HG02610 (cell line): Measurements from ENCODE around the gene CDV3.

ENCODE experiments used
- ATAC-seq: cut with Tn5 transposase; IDR thresholded peaks from one replicate; pipeline ENCODE4 v1.9.1; 2021; ENCODE audit warnings: mild to moderate bottlenecking, moderate library complexity; ENCODE audit not compliant: unreplicated experiment

Gene CDV3

DNA sequence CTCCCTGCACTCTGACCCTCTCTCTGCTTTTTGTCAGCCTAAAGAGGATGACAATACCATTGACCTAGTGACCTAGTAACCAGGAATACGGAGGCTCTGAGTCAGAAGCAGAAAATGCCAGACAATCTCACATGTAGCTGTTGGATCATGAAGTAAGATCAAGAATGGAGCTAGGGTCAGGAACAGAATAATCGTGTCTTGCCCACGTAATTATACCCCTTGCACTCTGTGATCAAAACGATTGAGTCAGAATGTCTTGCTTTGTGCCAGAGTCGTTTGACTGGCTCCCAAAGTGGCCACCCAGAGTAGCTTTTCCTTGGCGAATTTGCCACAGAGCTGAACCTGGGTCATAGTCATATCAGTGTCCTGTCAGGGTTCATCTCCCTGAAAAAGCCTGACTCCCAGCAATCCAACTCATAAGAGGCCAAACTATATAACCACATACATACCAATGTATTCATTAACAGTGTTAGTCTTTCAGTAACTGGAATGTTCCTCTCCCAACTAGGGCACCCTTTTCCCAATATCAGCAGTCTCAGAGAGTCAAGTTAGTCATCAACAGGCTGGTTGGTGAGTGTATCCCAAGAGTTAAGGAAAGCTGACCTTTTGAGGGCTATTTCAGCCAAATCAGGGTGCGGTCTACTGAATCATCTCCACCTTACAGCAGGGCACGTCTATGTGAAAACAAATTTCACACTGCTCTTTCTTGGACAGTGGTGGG, 5.0 kb upstream of the CDV3 start:
- ATAC-seq, result no peak

DNA sequence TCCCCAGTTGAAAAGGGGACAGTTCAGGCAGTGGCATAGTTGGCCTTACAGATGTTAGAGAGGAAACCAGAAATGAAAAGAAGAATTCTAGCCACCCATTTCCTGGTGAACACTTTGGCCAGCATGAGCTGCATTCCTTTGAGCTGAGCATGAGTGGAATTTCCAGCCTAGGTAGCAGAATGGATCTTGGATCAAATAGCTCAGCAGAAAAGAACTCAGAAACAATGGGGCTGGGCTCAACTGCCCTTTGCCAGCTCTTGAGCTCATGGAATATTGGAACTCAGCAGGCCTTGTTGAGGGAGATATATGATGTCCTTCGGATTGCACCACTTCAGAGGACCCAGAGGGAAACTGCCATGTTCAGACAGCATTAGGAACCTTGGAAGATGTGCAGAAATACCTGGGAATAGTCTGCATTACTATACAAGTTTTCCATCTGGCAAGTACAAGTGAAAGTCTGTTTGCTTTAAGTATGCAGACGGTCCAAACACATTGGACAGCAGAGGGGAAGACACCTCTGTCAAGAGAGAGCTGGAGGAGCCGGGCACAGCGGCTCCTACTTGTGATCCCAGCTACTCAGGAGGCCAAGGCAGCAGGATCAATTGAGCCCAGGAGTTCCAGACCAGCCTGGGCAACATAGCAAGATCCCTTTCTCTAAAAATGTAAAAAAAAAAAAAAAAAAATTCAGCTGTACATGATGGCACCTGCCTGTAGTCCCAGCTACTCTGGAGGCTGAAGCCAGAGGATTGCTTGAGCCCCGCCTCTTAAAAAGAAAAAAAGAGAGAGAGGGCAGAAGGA, 3.1 kb upstream of the CDV3 start:
- no peak for ATAC-seq

GRCh38 chr3:133570937-133571320, 2.6 kb upstream of the CDV3 start:
- ATAC-seq, result no peak

- ATAC-seq, result no peak
These were observed 1.1 kb upstream of the CDV3 start for GRCh38 chr3:133572158-133573053.

DNA sequence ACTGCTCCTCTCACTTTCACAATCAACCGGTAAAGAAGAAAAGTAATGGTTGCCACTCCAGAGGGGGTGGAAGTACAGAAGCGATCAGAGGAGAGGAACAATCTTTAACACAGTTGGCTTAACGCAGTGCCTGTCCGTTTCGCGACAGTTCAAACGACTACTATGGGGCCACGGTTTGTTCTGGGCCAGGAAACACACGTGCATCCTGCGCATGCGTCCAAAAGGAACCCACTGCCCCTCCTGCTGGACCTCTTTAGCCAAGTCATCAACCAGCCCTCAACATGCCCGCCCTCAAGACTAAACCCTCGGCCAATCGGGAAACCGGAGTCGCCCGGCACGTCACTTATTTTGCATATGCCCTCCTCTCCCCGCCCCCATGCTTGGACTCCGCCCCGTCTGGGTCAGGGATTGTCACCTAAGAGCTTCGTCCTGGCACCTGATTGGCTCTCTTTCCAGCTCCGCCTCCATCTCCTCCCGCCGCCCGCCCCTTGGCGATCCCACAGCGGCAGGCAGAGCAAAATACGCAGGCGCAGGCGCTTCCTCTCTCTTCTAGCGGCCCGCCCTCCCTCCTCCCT, 345 bp upstream of the CDV3 start:
- peak; percentile 72 for ATAC-seq

- ATAC-seq, result peak; percentile 37
These were observed 885 bp downstream of the CDV3 start for GRCh38 chr3:133574260-133574881.

GRCh38 chr3:133575086-133575485, 1.6 kb downstream of the CDV3 start:
- ATAC-seq, result no peak

DNA sequence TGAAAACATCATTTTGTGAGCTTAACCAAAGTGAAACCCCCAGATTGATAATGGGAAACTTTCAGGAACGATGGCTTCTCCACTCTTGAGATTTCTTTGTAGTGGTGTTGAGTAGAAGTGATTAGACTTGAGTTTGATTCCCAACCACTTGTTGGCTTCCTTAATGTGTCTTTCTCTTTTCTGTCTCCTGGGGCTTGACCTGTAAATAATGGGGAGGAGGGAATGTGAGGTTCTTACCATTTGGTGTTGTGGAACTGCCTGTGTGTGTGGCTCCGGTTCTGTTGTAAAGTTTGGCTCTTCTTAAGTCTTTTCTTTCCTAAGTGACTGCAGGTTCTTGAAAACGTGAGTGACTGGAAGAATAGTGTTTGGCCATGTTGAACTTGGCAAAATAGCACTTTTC, 2.7 kb downstream of the CDV3 start:
- no peak for ATAC-seq

GRCh38 chr3:133578548-133579191, 5.2 kb downstream of the CDV3 start:
- no peak for ATAC-seq

DNA sequence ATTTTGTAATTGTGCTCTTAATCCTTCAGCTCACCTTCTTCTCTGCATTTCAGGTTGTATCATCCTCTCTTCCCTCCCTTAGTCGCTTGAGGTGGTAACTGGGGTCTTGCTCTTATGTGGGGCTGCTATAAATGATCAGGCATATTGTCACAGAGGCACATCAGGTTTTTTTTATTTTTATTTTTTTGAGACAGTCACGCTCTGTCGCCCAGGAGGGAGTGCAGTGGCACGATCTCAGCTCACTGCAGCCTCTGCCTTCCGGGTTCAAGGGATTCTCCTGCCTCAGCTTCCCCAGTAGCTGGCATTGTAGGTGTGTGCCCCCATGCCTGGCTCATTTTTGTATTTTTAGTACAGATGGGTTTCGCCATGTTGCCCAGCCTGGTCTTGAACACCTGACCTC, 9.9 kb downstream of the CDV3 start:
- ATAC-seq, result no peak

GRCh38 chr3:133588035-133588434, 14.5 kb downstream of the CDV3 start:
- peak; percentile 48 for ATAC-seq

DNA sequence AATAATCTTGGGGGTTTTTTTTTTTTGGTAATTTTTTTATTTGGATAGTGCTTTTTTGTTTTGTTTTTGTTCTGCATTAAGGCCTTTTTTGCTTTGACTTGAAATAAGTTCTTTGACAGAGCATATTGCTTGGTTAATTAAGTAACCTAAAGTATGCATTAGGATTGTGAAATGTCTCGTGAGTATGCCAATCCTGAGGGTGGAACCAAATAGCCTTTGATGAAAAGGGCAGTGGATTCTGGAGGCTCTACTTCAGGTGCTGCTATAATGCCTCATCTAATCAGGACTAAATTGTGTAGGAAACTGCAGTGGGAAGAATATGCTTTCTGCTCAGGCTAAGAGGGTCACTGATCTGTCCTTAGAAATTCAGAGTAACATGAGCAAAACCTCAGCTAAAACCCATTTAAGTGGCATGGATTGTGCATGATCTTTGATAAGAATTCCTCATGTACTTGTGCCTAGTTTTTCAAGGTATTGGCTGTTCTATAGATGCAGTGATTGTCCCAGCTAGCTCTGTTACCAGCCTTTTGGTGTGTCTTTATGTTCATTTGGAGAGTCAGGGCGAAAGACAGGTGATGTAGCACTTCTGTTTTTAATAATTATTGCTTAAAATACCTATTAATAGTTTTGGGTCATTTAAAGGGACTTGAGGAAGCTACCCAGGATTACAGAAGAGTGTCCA, 15.4 kb downstream of the CDV3 start:
- no peak for ATAC-seq

DNA sequence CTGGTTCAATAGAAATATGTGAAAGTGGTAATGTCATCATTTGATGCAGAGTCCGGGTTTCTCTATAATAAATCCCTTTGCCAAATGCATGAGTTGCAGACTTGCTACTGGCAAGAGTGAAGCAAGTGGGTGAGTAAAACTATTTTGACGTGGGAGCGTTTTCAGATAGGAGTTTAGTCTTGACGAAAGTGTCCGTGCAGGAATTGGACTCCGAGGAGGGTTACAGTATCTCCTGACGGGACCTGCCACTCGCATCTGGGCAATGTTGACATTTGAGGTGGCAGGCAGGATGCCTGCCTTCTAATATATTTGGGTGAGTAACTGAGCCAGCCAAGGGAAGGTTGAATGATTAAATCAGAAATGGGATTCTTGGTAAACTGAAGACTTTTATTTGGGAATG, 16.0 kb downstream of the CDV3 start:
- no peak for ATAC-seq

DNA sequence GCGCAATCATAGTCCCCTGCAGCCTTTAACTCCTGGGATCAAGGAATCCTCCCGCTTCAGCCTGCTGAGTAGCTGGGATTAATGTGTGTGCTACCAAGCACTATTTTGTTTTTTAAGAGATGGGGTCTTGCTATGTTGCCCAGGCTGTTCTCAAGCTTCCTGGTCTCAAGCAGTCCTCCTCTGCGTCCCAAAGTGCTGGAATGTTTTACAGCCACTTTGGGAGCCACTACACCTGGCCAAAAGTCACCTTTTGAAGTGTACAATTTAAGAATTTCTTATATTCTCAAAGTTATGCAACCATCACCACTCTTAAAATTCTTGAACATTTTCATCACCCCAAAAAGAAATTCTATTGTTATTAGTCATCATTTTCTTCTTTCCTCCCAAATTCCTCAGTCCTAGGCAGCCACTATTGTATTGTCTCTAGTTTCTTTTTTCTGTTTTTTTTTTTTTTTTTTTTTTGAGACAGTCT, 17.8 kb downstream of the CDV3 start:
- ATAC-seq, result no peak

- no peak for ATAC-seq
These were observed 19.4 kb downstream of the CDV3 start for GRCh38 chr3:133592843-133593242.

- no peak for ATAC-seq
These were observed 19.8 kb downstream of the CDV3 start for GRCh38 chr3:133593243-133593642.

DNA sequence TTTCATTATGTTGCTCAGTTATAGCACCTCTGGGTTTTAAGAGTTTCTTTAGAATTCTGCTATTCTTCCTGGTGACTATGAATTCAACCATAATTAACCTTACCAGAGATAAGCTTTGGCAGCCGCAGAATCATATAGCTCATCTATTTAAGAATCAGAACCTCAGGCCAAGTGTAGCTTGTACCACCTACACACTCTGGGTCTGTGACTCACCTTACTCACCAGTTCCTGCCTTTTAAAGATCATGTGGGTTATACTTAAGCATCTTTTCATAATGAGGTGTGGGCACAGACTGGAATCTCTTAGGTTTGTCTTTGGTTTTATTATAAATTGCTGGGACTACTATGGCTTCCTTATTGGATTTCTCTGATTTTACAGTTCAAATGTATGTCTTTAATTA, 21.9 kb downstream of the CDV3 start:
- no peak for ATAC-seq

GRCh38 chr3:133598405-133598804, 24.9 kb downstream of the CDV3 start:
- no peak for ATAC-seq

GRCh38 chr3:133599280-133599679, 25.8 kb downstream of the CDV3 start:
- no peak for ATAC-seq
